H9 (cell line): ENCODE data around the gene TCERG1L. TPM values are rescaled to one million over a fixed set of nuclear protein-coding genes. Genes with fewer than 3 reads are reported as not detected.
A peak's percentile ranks its signal among the peaks of the same experiment; 100 is the strongest.

ENCODE experiments used
- DNase-seq: peaks from one replicate; pipeline ENCODE4 v3.0.0-alpha.2; 2017
- H2AFZ ChIP-seq: one replicate; pipeline ENCODE4 v1.6.1; 2013; ENCODE audit warnings: mild to moderate bottlenecking, low read length, control low read depth, moderate library complexity
- H2AK5ac ChIP-seq: 2 replicates; pipeline ENCODE4 v1.6.1; 2013; ENCODE audit warnings: low read length, control low read depth, mixed read lengths; ENCODE audit not compliant: insufficient read length
- H2BK120ac ChIP-seq: one replicate; pipeline ENCODE4 v1.6.1; 2013; ENCODE audit warnings: low read depth, mild to moderate bottlenecking, low read length, control low read depth, inconsistent platforms; ENCODE audit not compliant: poor library complexity, severe bottlenecking
- H2BK12ac ChIP-seq: 2 replicates; pipeline ENCODE4 v1.6.1; 2013; ENCODE audit warnings: low read length, control low read depth, mixed read lengths, low read depth; ENCODE audit not compliant: insufficient read length
- H2BK15ac ChIP-seq: 2 replicates; pipeline ENCODE4 v1.6.1; 2013; ENCODE audit warnings: low read depth, low read length, control low read depth
- H2BK20ac ChIP-seq: one replicate; pipeline ENCODE4 v1.6.1; 2013; ENCODE audit warnings: low read depth, mild to moderate bottlenecking, low read length, control low read depth, inconsistent platforms; ENCODE audit not compliant: poor library complexity, severe bottlenecking
- H2BK5ac ChIP-seq: 2 replicates; pipeline ENCODE4 v1.6.1; 2013; ENCODE audit warnings: low read length, control low read depth, mixed read lengths; ENCODE audit not compliant: insufficient read length
- H3K14ac ChIP-seq: 2 replicates; pipeline ENCODE4 v1.6.1; 2013; ENCODE audit warnings: low read length, control low read depth; ENCODE audit not compliant: insufficient read depth
- H3K18ac ChIP-seq: 2 replicates; pipeline ENCODE4 v1.6.1; 2013; ENCODE audit warnings: low read depth, mild to moderate bottlenecking, mixed read lengths, low read length, control low read depth; ENCODE audit not compliant: insufficient read length
- H3K23ac ChIP-seq: 2 replicates; pipeline ENCODE4 v1.6.1; 2013; ENCODE audit warnings: low read length, control low read depth, mixed read lengths, low read depth; ENCODE audit not compliant: insufficient read length
- H3K23me2 ChIP-seq: 2 replicates; pipeline ENCODE4 v1.6.1; 2013; ENCODE audit warnings: low read depth, mild to moderate bottlenecking, mixed read lengths, low read length, control low read depth; ENCODE audit not compliant: insufficient read length, poor library complexity, severe bottlenecking
- H3K27ac ChIP-seq: 2 replicates; pipeline ENCODE4 v1.5.1; 2013; ENCODE audit warnings: low read length, control low read depth, mixed read lengths, low read depth; ENCODE audit not compliant: insufficient read length
- H3K27me3 ChIP-seq: 2 replicates; pipeline ENCODE4 v1.6.1; 2013; ENCODE audit warnings: low read length, control low read depth, inconsistent platforms; ENCODE audit not compliant: insufficient read depth
- H3K4ac ChIP-seq: 2 replicates; pipeline ENCODE4 v1.6.1; 2013; ENCODE audit warnings: low read depth, mild to moderate bottlenecking, control low read depth, inconsistent platforms, low read length, moderate library complexity
- H3K4me1 ChIP-seq: 2 replicates; pipeline ENCODE4 v1.6.1; 2013; ENCODE audit warnings: low read length, control low read depth, inconsistent platforms; ENCODE audit not compliant: insufficient read depth
- H3K4me2 ChIP-seq: 2 replicates; pipeline ENCODE4 v1.6.1; 2013; ENCODE audit warnings: low read length, control low read depth, mixed read lengths; ENCODE audit not compliant: insufficient read length, insufficient read depth
- H3K56ac ChIP-seq: 2 replicates; pipeline ENCODE4 v1.6.1; 2013; ENCODE audit warnings: low read depth, mild to moderate bottlenecking, mixed read lengths, low read length, control low read depth; ENCODE audit not compliant: insufficient read length
- H3K79me1 ChIP-seq: 2 replicates; pipeline ENCODE4 v1.6.1; 2013; ENCODE audit warnings: low read depth, mild to moderate bottlenecking, moderate library complexity, low read length, control low read depth, inconsistent platforms; ENCODE audit not compliant: insufficient read depth, poor library complexity, severe bottlenecking
- H3K79me2 ChIP-seq: 2 replicates; pipeline ENCODE4 v1.6.1; 2013; ENCODE audit warnings: low read length, control low read depth, inconsistent platforms; ENCODE audit not compliant: insufficient read depth
- H3K9ac ChIP-seq: 2 replicates; pipeline ENCODE4 v1.6.1; 2013; ENCODE audit warnings: low read length, control low read depth, mixed read lengths; ENCODE audit not compliant: insufficient read length; ENCODE audit errors: extremely low read depth
- H3K9me3 ChIP-seq: one replicate; pipeline ENCODE4 v1.6.1; 2013; ENCODE audit warnings: low read depth, low read length, inconsistent platforms; ENCODE audit not compliant: control insufficient read depth
- H3T11ph ChIP-seq: one replicate; pipeline ENCODE4 v1.6.1; 2013; ENCODE audit warnings: mild to moderate bottlenecking, low read length, control low read depth, inconsistent platforms
- H4K20me1 ChIP-seq: one replicate; pipeline ENCODE4 v1.6.1; 2013; ENCODE audit not compliant: control insufficient read depth, insufficient read length, insufficient read depth
- H4K5ac ChIP-seq: 2 replicates; pipeline ENCODE4 v1.6.1; 2013; ENCODE audit warnings: low read depth, mild to moderate bottlenecking, mixed read lengths, low read length, control low read depth; ENCODE audit not compliant: insufficient read length
- H4K8ac ChIP-seq: replicated peaks from 2 replicates; pipeline ENCODE4 v1.6.1; 2013; ENCODE audit warnings: low read length, control low read depth, mixed read lengths, low read depth; ENCODE audit not compliant: insufficient read length
- H4K91ac ChIP-seq: 2 replicates; pipeline ENCODE4 v1.6.1; 2013; ENCODE audit warnings: low read depth, mild to moderate bottlenecking, moderate library complexity, mixed read lengths, low read length, control low read depth; ENCODE audit not compliant: insufficient read length
- H3K27ac Mint-ChIP-seq, 3 experiments: 2 replicates in 2 of 3; 3 replicates in 1 of 3; pipeline ENCODE4 v1.8.0; 2020 to 2021; ENCODE audit warnings: mixed read lengths in 3 of 3, mild to moderate bottlenecking in 1 of 3, moderate library complexity in 1 of 3
- H3K27me3 Mint-ChIP-seq: 2 replicates; pipeline ENCODE4 v1.8.0; 2021; ENCODE audit warnings: low read depth, mild to moderate bottlenecking, moderate library complexity, mixed read lengths
- H3K36me3 Mint-ChIP-seq, 3 experiments: 2 replicates in 2 of 3; 3 replicates in 1 of 3; pipeline ENCODE4 v1.8.0; 2020 to 2021; ENCODE audit warnings: low read depth in 3 of 3, mixed read lengths in 3 of 3; ENCODE audit not compliant: insufficient read depth in 1 of 3
- H3K4me1 Mint-ChIP-seq, 2 experiments: 2 replicates each; pipeline ENCODE4 v1.8.0; 2020; ENCODE audit warnings: mixed read lengths in 2 of 2
- H3K4me3 Mint-ChIP-seq, 2 experiments: 2 replicates in 1 of 2; 3 replicates in 1 of 2; pipeline ENCODE4 v1.8.0; 2020 to 2021; ENCODE audit warnings: mild to moderate bottlenecking in 2 of 2, mixed read lengths in 2 of 2, moderate library complexity in 1 of 2
- H3K9me3 Mint-ChIP-seq, 2 experiments: 2 replicates in 1 of 2; 3 replicates in 1 of 2; pipeline ENCODE4 v1.8.0; 2020; ENCODE audit warnings: mild to moderate bottlenecking in 2 of 2, mixed read lengths in 2 of 2, moderate library complexity in 1 of 2
- CTCF ChIP-seq: fragments of 200-600 bp; sonication (generic); conservative IDR thresholded peaks from 3 replicates; pipeline ENCODE4 v1.8.0; 2021; ENCODE audit warnings: antibody characterized with exemption, mild to moderate bottlenecking
- WGBS: extraction: QIAGEN DNeasy Blood & Tissue Kit; methylation state at CpG from one replicate; pipeline ENCODE4 v1.1.7; 2013; ENCODE audit warnings: missing lambda C conversion rate, low lambda C conversion rate, mixed read lengths; ENCODE audit not compliant: insufficient read length; ENCODE audit errors: extremely low coverage; 5-methylcytosine and 5-hydroxymethylcytosine counted together
- total RNA-seq: library from RNA; stranded (reverse); gene quantifications from 2 replicates; pipeline ENCODE4 v1.2.1, GENCODE V29; 2021

TCERG1L gene
- total RNA-seq, 1 experiment from 2014 or later = 3.3 TPM

DNA sequence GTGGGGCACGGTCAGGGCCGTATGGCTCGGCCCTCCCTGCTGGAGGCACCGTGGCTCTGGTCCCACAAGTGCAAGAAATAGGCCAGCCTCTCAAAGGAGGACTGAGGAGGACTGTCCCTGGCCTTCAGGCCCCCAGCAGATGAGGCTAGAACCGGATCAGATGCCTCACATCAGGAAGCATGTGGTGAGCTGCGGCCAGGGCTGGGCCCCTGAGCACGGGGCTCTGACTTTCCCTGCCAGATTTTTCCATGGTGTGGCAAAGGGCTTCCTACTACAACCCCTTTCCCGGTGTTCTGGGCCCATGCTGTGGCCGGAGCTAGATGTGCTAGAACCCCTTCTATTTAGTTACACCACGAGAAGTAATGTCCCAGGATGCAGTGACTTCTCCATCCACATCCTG lies 100.4 kb downstream of the TCERG1L start:
- no peak for TF ChIP-seq CTCF
- Histone ChIP-seq H3K9ac (no peak overlapping the region), H4K91ac (no peak overlapping the region), H3K56ac (no peak overlapping the region), H3K4ac (no peak overlapping the region), H3K79me1 (no peaks in the 10 kb centered on the region), H2BK12ac (no peak overlapping the region), H3K18ac (no peak overlapping the region), H3K4me1 (no peaks in the 10 kb centered on the region), H3T11ph (no peak overlapping the region), H4K5ac (no peak overlapping the region), H3K79me2 (no peaks in the 10 kb centered on the region), H3K23ac (no peak overlapping the region), H3K4me2 (no peak overlapping the region), H3K27ac (no peak overlapping the region), H2BK15ac (no peak overlapping the region), H2BK120ac (no peak overlapping the region), H2BK20ac (no peak overlapping the region), H4K20me1 (no peaks in the 10 kb centered on the region), H2BK5ac (no peak overlapping the region), H2AFZ (no peak overlapping the region), H4K8ac (no peak overlapping the region), H3K9me3 (no peaks in the 10 kb centered on the region), H2AK5ac (no peak overlapping the region), H3K14ac (no peak overlapping the region), H3K27me3 (no peaks in the 10 kb centered on the region), H3K23me2 (no peaks in the 10 kb centered on the region)
- H3K36me3 Mint-ChIP-seq = no peaks in the 10 kb centered on the region
- DNase-seq = peak; percentile 12
- no peaks in the 10 kb centered on the region for H3K4me1 Mint-ChIP-seq
- H3K4me3 Mint-ChIP-seq = no peak overlapping the region
- no peaks in the 10 kb centered on the region; a peak in 1 of 5 replicates for H3K9me3 Mint-ChIP-seq
- no peak overlapping the region; a peak in 1 of 7 replicates for H3K27ac Mint-ChIP-seq
- no peaks in the 10 kb centered on the region for H3K27me3 Mint-ChIP-seq
- no CpG with 5 or more reads among the region's 10 CpGs for WGBS
